NCI-H2171 (cell line): ENCODE measurements around the gene BLOC1S4.

Experiments used
- DNase-seq: peaks from one replicate; lab custom pipeline; 2025; lab: John Stamatoyannopoulos, UW

The BLOC1S4 gene

GRCh38 chr4:6764976-6765620 is 49.1 kb downstream of the BLOC1S4 start:
- DNase-seq, result no peak

DNA sequence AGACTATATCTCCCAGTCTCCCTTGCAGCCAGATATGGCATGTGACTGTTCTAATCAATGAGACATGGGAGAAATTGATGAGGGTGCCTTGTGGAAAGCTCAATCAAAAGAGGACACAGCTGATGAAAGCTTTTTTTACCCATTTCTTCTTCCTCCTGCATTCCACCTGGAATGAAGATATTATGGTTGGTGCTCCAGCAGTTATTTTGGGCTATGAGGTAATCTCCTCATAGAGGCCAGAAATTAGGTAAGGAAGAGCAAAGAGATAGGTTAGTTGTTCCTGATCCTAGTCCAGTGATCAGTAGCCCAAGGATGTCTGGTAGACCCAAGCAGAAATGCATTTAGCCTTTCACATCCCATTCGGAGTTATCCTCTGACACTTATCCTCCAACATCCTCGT is 49.7 kb downstream of the BLOC1S4 start:
- no peak for DNase-seq
